ENCODE data around the gene ACBD4.

DNA sequence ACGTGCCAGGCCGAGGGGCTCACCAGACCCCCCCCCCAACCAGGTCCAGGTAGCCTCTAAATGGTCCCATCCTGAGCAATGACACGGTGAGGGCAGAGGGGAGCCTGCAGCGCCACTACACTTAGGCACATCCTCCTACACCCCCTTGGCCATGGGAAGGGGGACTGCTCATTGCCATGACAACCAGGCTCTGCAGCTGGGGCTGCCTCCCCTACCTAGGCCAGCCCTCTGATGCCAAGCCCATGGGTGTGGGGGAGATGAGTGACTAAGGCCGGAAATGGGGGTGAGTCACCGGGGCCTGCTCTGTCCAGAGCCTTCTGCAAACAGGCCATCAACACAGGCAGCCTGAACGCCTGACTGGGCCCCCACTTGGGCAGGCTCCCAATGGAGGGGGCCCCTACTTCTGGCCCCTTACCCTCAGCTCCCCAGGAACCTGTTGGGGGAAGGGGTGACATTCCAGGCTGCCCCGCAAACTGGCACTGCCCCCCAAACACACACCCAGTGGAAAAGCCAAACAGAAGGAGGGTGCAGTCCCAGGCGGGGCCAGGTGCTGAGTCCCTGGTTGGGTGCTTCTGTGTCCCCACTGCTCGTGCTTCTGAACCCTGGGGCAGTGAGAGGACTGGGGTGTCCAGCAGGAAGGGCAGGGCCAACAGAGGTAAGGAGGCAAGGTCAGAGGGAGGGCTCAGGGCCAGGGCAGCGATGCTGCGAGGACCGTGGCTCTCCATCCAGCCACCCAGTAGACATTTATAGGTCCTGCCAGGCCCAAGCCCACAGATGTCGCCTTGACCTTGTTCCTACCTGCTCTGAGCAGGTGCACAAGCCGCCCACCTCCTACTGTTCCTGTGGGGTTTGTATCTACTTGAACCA lies 11.3 kb upstream of the ACBD4 start:
- TF ChIP-seq, protein P1, sequence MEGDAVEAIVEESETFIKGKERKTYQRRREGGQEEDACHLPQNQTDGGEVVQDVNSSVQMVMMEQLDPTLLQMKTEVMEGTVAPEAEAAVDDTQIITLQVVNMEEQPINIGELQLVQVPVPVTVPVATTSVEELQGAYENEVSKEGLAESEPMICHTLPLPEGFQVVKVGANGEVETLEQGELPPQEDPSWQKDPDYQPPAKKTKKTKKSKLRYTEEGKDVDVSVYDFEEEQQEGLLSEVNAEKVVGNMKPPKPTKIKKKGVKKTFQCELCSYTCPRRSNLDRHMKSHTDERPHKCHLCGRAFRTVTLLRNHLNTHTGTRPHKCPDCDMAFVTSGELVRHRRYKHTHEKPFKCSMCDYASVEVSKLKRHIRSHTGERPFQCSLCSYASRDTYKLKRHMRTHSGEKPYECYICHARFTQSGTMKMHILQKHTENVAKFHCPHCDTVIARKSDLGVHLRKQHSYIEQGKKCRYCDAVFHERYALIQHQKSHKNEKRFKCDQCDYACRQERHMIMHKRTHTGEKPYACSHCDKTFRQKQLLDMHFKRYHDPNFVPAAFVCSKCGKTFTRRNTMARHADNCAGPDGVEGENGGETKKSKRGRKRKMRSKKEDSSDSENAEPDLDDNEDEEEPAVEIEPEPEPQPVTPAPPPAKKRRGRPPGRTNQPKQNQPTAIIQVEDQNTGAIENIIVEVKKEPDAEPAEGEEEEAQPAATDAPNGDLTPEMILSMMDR (IDR thresholded peaks at IDR 0.05; ENCODE audit: poor library complexity): no peak
- TF ChIP-seq EZH2 (IDR thresholded peaks at IDR 0.05; ENCODE audit: borderline replicate concordance) (no peak), EZH2phosphoT487 (IDR thresholded peaks at IDR 0.05; ENCODE audit: low read depth, severe bottlenecking, unreplicated experiment) (no peak)
